ENCODE data around the gene ABHD15. TPM values are rescaled to one million over a fixed set of nuclear protein-coding genes. Genes with fewer than 3 reads are reported as not detected.

The ABHD15 gene, protein sequence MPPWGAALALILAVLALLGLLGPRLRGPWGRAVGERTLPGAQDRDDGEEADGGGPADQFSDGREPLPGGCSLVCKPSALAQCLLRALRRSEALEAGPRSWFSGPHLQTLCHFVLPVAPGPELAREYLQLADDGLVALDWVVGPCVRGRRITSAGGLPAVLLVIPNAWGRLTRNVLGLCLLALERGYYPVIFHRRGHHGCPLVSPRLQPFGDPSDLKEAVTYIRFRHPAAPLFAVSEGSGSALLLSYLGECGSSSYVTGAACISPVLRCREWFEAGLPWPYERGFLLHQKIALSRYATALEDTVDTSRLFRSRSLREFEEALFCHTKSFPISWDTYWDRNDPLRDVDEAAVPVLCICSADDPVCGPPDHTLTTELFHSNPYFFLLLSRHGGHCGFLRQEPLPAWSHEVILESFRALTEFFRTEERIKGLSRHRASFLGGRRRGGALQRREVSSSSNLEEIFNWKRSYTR
- total RNA-seq = 5.0 and 5.6 TPM in 2 replicates

DNA sequence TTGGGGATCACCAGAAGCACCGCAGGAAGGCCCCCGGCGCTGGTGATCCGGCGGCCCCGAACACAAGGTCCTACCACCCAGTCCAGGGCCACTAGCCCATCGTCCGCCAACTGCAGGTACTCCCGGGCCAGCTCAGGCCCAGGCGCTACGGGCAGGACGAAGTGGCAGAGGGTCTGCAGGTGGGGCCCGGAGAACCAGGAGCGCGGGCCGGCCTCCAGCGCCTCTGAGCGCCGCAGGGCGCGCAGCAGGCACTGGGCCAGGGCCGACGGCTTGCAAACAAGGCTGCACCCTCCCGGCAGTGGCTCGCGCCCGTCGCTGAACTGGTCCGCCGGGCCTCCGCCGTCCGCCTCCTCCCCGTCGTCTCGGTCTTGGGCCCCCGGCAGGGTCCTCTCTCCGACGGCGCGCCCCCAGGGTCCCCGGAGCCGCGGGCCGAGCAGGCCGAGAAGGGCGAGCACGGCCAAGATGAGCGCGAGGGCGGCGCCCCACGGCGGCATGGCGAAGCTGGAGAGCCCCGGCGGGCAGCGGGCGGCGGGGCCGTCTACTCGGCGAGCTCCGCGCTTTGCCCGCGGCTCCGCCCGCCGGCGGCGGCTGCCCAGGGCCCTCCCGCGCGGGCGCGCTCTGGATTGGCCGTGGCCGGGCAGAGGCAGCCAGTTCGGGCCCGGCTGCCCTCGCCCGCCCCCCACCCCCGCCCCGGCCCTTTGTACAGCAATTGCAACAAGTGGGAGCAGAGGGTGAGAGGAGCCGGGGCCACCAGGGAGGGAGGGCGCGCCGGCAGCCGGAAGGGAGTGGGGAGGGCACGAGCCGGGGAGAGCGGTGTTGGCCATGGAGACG lies at the start of gene ABHD15:
Gene ABHD15 (minus strand): TSS at position 565 of the 831 bp plus-strand sequence. CDS start 71 bp downstream, at position 494.
- peak in 1 of 2 donors; percentile 81 for DNase-seq (ENCODE audit: low read depth in 2 of 2)

DNA sequence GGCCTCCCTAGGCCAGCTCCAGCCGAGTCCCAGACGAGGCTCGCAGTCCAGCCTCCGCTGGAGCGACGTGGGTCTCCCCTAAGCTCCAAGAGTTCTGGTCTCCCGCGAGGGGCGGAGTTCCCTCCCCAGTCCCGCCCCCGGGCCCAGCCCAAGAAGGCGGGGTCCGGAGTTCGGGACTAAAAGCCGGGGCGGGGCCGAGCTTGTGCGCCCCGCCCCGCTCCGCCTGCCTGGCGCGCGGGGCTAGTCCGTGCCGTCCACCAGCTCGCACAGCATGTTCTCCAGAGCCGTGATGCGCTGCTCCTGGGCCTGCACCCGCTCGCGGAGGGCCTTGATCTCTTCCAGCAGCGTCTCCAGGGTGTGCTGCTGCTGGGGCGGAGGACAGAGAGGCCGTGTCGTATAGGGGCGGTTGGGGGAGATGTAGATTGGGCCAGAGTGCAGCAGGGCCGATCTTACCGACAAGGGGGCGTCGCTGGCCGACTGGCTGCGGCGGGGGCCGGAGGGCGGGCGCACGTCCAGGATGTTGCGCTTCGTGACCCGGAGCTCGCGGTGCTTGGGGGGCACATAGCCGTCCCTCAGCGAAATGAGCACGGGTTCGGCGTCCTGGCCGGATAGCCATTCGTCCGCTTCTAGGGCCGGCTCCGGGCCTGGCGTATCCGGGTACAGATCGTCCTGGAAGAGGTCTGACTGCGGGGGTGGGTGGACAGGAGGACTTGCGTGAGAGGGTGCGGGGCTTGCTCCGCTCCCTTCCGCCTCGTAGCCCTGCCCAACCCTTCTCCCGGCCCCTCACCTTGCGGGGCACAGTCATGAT lies 48.9 kb upstream of the ABHD15 start:
- DNase-seq (ENCODE audit: low read depth in 2 of 2) = peak; percentile 64 to 90

DNA sequence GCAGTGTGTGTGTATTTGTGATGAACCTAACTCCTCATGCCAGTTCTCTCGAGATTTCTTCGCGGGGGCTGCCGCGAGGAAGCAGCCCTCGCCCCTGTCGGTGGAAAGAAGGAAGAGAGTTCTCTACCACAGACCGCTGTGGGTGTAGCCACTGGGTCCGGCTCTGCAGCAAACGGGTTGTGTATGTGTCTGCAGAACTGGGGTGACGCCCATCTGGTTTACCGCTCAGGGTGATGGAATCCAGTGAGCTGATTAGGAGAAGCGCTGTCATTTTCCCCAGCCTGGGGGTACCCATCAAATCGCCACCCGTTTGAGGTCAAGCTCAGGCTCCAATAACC lies 48.2 kb upstream of the ABHD15 start:
- DNase-seq (ENCODE audit: low read depth in 2 of 2) = no peak

DNA sequence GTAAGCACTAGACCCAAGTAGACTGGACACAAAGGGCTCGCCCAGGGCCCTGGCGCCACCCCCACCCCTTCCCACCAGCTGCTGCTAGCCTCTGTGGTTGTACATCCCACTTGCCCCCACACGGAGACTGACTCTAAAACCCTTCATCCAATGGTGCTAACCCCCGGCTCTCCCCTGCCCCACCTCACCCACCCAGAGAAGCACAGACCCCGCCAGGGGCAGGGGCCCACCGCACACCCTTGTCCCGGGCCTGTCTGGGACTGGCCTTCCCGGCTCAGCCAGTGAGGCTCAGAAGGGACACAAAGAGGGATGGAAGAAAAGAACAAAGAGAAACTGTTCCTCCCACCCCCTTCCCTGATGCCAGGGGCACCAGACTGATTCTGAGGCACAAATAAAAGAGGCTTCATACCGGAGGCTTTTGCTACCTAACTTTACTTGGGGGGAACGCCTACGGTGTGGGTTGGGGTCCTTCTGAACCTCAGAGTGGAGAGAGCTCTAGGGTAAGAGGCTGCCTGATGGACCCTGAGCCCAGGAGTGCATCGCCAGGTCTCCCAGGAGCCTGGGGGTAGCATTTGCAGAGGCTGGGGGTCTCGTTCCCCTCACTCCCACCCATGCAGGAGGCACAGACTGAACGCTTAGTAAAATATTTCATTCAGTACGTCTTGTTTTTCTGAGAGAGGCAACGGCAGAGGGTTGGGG lies 47.7 kb upstream of the ABHD15 start:
- DNase-seq (ENCODE audit: low read depth in 2 of 2) = no peak

DNA sequence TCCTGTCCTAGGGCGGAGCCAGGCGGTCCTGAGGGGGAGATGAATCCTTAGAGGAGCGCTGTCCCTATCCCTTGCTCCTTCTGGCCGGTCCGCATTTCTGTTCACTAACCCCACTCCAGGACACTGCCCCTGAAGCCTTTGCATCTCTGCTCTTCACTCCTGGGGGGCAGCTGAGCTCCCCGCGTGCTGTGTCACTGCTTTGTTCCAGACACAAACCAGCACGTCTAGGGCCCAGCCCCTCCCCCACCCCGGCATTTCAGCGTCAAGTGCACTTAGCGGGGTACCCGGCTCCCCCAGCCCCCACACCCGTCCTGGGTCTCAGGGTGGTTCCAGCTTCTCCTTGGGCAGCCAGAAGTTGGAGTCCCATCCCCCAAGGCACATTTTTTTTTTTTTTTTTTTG lies 47.0 kb upstream of the ABHD15 start:
- DNase-seq (ENCODE audit: low read depth in 2 of 2) = no peak

DNA sequence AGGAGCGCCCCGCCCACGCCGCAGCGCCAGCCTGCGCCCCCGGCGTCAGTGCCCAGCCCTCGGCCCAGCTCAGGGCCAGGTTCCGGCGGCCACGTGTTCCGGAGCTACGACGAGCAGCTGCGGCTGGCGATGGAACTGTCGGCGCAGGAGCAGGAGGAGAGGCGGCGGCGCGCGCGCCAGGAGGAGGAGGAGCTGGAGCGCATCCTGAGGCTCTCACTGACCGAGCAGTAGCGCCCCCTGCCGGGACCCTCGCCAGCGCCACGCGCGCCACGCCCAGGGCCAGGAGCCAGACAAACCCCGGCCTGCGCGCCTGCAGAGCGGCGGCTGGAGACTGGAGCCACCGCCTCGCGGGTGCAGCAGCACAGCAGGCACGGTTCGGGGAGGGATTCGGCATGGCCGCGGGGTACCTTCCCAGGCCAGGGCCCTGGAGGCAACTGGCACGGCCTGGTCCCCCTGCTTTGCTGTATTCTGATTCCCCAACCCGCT lies 46.6 kb upstream of the ABHD15 start:
- peak; percentile 61 to 92 for DNase-seq (ENCODE audit: low read depth in 2 of 2)

DNA sequence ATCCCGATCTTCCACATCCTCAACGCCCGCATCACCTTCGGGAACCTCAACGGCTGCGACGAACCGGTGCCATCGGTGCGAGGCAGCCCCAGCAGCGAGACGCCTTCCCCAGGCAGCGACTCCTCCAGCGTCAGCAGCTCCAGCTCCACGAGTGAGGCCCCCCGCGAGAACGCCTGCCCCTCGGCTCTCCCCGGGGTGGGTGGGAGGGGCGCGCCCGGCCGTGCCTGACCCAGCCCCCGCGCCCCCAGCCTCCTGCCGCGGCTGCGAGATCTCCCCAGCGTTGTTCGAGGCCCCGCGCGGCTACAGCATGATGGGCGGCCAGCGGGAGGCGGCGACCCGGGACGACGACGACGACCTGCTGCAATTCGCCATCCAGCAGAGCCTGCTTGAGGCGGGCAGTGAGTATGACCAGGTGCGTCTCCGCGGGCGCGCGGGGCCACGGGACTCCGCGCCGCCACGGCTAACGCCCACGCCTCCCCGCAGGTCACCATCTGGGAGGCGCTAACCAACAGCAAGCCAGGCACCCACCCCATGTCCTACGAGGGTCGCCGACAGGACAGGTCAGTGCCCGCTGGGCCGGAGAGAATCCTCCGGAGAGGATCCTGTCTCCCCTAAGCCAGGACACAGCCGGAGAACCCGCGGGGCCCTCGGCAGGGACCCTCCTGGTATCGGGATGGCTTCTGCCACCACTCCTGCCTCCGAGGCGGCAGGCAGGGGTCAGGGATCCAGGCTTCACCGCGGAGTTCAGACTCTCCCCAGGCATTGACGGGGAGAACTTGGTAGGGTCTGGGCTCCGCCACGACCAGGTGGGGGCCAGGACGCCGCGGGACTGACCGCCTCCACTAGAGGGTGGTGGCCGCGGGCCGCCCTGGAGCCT lies 45.8 kb upstream of the ABHD15 start:
- no peak for DNase-seq (ENCODE audit: low read depth in 2 of 2)

DNA sequence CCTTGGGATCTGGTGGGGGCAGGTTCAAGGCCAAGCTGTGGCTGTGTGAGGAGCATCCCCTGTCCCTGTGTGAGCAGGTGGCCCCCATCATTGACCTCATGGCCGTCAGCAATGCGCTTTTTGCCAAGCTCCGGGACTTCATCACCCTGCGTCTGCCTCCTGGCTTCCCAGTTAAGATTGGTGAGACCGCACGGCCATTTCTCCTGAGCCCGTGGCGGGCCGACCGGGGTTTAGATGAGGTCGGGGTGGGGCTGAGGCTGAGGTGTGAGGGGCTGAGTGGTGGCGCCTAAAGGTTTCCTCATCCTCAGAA lies 45.2 kb upstream of the ABHD15 start:
- no peak for DNase-seq (ENCODE audit: low read depth in 2 of 2)

DNA sequence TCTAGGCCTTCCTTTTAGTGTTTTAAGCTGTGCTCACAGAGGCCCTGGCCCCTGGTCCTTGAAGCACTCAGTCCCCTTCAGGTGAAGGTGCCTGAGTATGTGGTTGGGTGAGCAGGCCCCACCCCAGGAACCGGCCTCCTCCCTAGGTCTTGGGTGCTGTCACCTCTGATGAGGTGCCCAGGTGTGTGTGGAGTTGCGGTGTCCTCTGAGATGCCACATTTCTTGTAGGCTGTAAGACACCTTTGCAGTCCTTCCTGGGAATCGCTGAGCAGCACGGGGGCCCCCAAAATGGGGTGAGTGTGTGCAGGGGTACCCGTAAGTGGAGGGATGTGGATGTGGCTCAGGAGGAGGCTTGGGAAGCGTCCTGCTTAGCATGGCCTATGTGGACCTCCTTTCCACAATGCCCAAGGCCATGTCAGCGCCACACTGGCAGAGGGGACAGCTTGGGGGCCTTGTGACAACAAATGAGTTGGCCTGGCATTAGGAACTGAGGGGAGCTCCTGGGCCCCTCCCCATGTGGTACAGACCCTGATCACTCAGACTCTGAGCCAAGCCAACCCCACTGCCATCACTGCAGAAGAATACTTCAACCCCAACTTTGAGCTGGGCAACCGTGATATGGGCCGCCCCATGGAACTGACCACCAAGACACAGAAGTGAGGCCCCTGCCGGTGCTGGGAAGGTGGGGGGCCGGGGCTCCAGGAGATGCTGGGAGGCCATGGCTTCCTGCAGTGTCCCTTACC lies 44.7 kb upstream of the ABHD15 start:
- no peak for DNase-seq (ENCODE audit: low read depth in 2 of 2)

DNA sequence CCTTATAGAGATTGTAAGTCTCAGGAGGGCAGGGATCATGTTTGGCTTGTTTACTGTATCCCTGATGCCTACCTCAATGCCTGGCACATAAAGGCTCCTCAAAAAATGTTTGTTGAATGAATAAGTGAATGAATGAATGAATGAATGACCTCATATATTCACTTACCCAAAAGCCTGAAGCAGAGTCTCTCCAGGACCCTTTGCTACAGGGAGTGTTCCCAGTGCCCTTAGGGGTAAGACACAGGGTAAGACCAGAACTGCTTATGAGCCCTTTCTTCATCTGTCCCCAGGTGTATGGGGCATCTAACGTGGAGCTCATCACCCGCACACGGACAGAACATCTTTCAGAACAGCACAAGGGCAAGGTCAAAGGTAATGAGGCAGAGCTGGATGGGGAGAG lies 43.6 kb upstream of the ABHD15 start:
- no peak for DNase-seq (ENCODE audit: low read depth in 2 of 2)

DNA sequence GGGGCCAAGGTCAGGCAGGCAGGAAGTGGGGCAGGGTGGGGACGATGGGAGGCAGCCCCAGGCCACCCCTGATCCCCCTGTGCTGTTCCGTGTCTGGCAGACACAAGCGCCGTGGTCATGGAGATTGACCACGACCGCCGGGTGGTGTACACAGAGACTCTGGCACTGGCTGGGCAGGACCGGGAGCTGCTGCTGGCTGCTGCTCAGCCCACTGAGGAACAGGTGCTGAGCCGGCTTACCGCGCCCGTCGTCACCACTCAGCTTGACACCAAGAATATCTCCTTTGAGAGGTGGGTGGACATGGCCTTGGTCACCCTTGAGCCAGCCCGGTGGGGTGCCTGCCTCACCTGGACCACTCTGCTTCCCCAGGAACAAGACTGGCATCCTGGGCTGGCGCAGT lies 42.1 kb upstream of the ABHD15 start:
- no peak for DNase-seq (ENCODE audit: low read depth in 2 of 2)

DNA sequence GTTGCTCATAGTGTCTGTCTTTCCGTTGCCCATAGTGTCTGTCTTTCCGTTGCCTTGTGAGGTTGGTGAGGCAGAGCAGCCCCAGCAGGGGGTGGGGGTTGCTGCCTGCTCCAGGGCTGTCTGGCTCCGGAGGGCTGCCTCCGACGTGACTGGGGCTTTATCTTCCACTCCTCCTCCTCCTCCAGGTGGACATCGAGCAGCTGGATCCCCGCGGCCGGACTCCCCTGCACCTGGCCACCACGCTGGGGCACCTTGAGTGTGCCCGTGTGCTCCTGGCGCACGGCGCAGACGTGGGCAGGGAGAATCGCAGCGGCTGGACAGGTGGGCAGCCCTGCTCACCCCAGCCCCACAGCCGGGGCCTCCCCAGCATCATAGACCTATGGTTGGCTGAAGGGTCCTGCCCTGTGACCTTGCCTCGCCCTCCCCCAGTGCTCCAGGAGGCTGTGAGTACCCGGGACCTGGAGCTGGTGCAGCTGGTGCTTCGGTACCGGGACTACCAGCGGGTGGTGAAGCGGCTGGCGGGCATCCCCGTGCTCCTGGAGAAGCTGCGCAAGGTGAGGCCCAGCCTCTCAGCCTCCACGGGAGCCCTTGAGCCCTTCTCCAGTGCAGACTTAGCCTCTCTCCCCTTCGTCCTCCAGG lies 40.8 kb upstream of the ABHD15 start:
- DNase-seq (ENCODE audit: low read depth in 2 of 2) = no peak

DNA sequence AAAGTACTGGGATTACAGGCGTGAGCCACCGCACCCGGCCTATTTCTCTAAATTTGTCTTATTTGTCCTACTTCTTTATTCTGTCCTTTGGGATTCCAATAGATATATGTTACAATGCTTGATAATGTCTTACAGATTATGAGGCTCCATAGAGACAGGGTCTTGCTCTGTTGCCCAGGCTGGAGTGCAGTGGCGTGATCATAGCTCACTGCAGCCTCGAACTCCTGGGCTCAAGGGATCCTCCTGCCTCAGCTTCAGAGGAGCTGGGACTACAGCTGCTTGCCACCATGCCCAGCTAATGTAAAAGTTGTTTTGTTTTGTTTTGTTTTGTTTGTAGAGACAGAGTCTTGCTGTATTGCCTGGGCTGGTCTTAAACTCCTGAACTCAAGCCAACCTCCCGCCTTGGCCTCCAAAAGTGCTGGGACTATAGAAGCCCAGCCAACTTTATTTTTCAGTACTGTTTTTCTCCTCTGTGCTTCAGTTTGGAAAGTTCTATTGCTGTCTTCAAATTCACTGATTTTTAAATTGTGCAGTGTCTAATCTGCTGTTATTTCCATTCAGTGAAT lies 36.4 kb upstream of the ABHD15 start:
- no peak for DNase-seq (ENCODE audit: low read depth in 2 of 2)

DNA sequence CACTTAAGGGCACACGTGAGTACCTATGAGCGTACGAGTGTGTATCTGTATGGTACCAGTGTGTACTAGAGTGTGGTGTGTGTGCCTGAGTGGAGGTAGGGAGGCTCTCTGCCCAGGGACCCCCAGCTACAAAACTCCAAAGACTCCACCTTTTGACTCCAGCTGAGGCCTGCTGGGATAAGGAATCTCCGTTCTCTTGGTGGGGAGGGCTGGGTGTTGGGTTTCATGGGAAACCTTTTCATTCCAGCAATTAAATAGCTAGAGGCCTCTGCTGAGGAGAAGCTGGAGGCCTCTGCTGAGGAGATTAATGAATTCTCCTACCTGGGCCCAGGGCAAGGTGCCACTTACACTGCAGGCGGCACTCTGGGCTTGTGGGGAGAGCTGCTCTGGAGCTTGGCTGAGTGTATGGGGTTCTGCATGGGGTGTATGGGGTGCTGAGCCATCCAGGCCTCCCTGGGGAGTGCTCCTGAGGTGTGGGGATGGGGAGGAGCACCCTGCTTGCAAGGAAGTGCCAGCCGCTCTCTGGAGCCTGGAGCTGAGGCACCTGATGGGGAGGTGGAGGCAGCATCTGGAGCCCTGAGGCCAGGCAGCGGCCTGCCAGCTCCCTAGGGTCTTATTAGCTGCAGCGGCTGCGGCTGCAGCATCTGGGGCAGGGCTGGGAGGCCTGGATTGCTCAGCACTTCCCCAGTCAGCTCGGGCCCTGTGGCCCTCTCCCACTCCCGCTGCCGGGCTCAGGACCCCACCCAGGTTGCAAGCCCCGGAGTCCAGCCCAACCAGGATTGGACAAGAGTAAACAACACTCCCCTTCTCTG lies 30.7 kb upstream of the ABHD15 start:
- no peak for DNase-seq (ENCODE audit: low read depth in 2 of 2)

DNA sequence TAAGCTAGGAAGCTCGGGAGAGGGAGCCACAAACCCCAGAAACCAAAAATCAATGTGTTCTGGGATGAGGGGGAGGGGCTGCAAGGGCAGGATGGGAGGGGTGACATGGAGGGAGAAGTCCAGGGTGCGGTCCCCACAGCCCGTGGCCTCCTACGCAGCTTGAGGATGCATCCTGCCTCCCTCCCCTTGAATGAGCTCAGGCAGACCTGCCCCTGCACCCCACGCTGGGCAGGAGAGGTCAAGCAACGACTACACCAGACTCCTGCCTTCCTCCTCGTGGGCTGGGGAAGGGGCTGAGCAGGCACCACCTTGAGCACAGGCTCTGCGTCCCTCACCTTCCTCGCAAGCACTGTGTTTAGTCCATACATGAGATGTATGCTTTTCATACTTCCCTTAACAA lies 30.0 kb upstream of the ABHD15 start:
- no peak for DNase-seq (ENCODE audit: low read depth in 2 of 2)

DNA sequence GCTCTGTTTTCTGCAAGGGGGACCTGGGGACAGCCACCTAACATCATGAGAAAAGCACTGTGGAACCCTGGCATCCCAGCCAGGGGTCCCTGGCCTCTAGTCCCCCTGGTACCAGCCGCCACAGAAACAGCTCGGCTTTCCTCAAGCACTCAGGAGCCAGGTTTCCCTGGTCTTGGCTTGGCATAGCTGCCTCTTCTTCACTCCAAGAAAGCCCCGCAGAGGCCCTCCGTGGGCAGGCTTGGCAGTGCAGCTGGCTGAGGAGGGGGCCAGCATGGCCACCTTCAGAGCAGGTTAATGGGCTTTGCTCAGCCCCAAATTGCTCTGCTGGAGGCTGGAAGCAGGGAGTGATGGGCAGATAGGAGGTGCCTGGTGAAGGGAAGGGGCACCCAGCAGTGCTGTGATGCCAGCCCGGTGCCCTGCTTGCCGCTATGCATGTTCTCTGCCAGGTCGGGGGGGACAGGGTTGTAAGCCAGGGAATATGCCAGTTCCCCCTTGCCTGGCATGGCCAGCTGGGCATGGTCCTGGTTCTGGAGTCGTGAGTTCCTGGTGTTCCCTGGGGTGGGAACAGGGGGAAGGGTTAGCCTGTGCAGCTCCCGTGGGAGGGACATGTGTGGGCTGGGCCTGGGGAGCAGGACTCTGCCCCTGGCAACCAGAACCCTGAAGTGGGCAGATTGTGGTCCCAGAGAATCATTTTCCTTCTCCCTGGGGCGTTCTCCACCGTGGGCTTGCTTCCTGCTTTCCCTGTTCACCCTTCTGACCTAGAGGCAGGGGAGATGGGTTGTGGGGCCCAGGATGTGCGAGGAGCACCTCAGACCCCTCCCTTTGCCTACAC lies 29.3 kb upstream of the ABHD15 start:
- no peak for DNase-seq (ENCODE audit: low read depth in 2 of 2)
